Neuronal stem cell (in vitro differentiated cells): ENCODE measurements around the gene EDEM1.

Experiments used
- DNase-seq: peaks from one replicate; pipeline ENCODE4 v3.0.0-alpha.2; 2013; ENCODE audit warnings: low spot score
- H2AFZ ChIP-seq: one replicate; pipeline ENCODE4 v1.6.1; 2013; ENCODE audit warnings: mild to moderate bottlenecking, low read length, inconsistent platforms
- H2AK5ac ChIP-seq: 2 replicates; pipeline ENCODE4 v1.6.1; 2013; ENCODE audit warnings: low read depth, mild to moderate bottlenecking, inconsistent platforms, low read length, moderate library complexity, mixed read lengths
- H2BK120ac ChIP-seq: 2 replicates; pipeline ENCODE4 v1.6.1; 2013; ENCODE audit warnings: low read depth, mild to moderate bottlenecking, inconsistent platforms, low read length, moderate library complexity, mixed read lengths
- H2BK12ac ChIP-seq: one replicate; pipeline ENCODE4 v1.6.1; 2013; ENCODE audit warnings: low read length, inconsistent platforms
- H2BK15ac ChIP-seq: 2 replicates; pipeline ENCODE4 v1.6.1; 2013; ENCODE audit warnings: mild to moderate bottlenecking, low read length, inconsistent platforms, mixed read lengths
- H2BK5ac ChIP-seq: one replicate; pipeline ENCODE4 v1.6.1; 2013; ENCODE audit warnings: inconsistent platforms, mild to moderate bottlenecking, low read length, moderate library complexity
- H3K14ac ChIP-seq: one replicate; pipeline ENCODE4 v1.6.1; 2013; ENCODE audit warnings: low read length, inconsistent platforms
- H3K18ac ChIP-seq: 2 replicates; pipeline ENCODE4 v1.6.1; 2013; ENCODE audit warnings: low read length, inconsistent platforms
- H3K23ac ChIP-seq: 2 replicates; pipeline ENCODE4 v1.6.1; 2013; ENCODE audit warnings: low read depth, mild to moderate bottlenecking, mixed read lengths, low read length, inconsistent platforms; ENCODE audit not compliant: poor library complexity
- H3K27ac ChIP-seq: replicated peaks from 3 replicates; pipeline ENCODE4 v1.5.1; 2013; ENCODE audit warnings: low read length, inconsistent platforms
- H3K27me3 ChIP-seq, 3 experiments: 2 replicates each; pipeline ENCODE4 v1.6.1; 2013; ENCODE audit warnings: low read length in 3 of 3, mild to moderate bottlenecking in 2 of 3, inconsistent platforms in 1 of 3, low read depth in 1 of 3, mixed read lengths in 1 of 3, moderate library complexity in 1 of 3; ENCODE audit not compliant: control insufficient read depth in 3 of 3, insufficient read depth in 3 of 3
- H3K36me3 ChIP-seq, 2 donors: replicated peaks in 1 of 2; 2 replicates each; pipeline ENCODE4 v1.6.1; 2013; ENCODE audit warnings: low read length in 2 of 2; ENCODE audit not compliant: control insufficient read depth in 2 of 2, insufficient read depth in 2 of 2
- H3K4ac ChIP-seq: 2 replicates; pipeline ENCODE4 v1.6.1; 2013; ENCODE audit warnings: inconsistent platforms, mild to moderate bottlenecking, low read length, moderate library complexity
- H3K4me1 ChIP-seq, 2 donors: 1 replicate in 1 of 2; 2 replicates in 1 of 2; pipeline ENCODE4 v1.6.1; 2013; ENCODE audit warnings: low read length in 2 of 2, low read depth in 1 of 2; ENCODE audit not compliant: control insufficient read depth in 2 of 2, insufficient read depth in 1 of 2
- H3K4me2 ChIP-seq: one replicate; pipeline ENCODE4 v1.6.1; 2013; ENCODE audit warnings: mild to moderate bottlenecking, low read length, inconsistent platforms; ENCODE audit not compliant: insufficient read depth, poor library complexity, severe bottlenecking
- H3K4me3 ChIP-seq, 2 donors: 2 replicates each; pipeline ENCODE4 v1.5.1; 2013; ENCODE audit warnings: low read length in 2 of 2, mild to moderate bottlenecking in 2 of 2, inconsistent platforms in 1 of 2, moderate library complexity in 1 of 2
- H3K79me1 ChIP-seq: one replicate; pipeline ENCODE4 v1.6.1; 2013; ENCODE audit warnings: low read depth, mild to moderate bottlenecking, inconsistent platforms, low read length, moderate library complexity
- H3K9ac ChIP-seq: one replicate; pipeline ENCODE4 v1.6.1; 2013; ENCODE audit warnings: mild to moderate bottlenecking, low read depth, low read length, inconsistent platforms; ENCODE audit not compliant: poor library complexity
- H3K9me3 ChIP-seq, 2 donors: replicated peaks in 1 of 2; 2 replicates each; pipeline versions ENCODE3 to v1.6.1; 2013; ENCODE audit warnings: low read length in 2 of 2, mild to moderate bottlenecking in 2 of 2, inconsistent platforms in 1 of 2, low read depth in 1 of 2, mixed read lengths in 1 of 2, moderate library complexity in 1 of 2; ENCODE audit not compliant: control insufficient read depth in 2 of 2, insufficient read depth in 1 of 2
- H4K8ac ChIP-seq: one replicate; pipeline ENCODE4 v1.6.1; 2013; ENCODE audit warnings: low read depth, mild to moderate bottlenecking, inconsistent platforms, low read length, moderate library complexity
- H4K91ac ChIP-seq: one replicate; pipeline ENCODE4 v1.6.1; 2013; ENCODE audit warnings: low read length, low read depth, mild to moderate bottlenecking, inconsistent platforms; ENCODE audit not compliant: poor library complexity
- WGBS, 2 donors: extraction: QIAGEN DNeasy Blood & Tissue Kit; methylation state at CpG; one replicate each; pipeline ENCODE4 v1.1.7; 2013; ENCODE audit warnings: missing lambda C conversion rate in 2 of 2, mixed read lengths in 1 of 2; ENCODE audit not compliant: insufficient read length in 2 of 2, insufficient replicate concordance in 1 of 2; ENCODE audit errors: extremely low coverage in 2 of 2; 5-methylcytosine and 5-hydroxymethylcytosine counted together

The EDEM1 gene

GRCh38 chr3:5227812-5228211 is 40.3 kb downstream of the EDEM1 start:
- no CpG with 5 or more reads among the region's 6 CpGs for WGBS, 2 donors
- Histone ChIP-seq H3K9me3 (no peaks in the 10 kb centered on the region), H3K14ac (no peak overlapping the region), H3K4me1 (peaks cover 0 to 4% of the 10 kb centered on the region in 2 donors), H3K4me2 (no peak overlapping the region), H3K23ac (no peak overlapping the region), H3K4me3 (no peak overlapping the region), H3K36me3 (no peaks in the 10 kb centered on the region), H4K8ac (no peak overlapping the region), H2BK5ac (no peak overlapping the region), H3K27ac (no peak overlapping the region), H3K18ac (peak overlapping the region; percentile 58), H4K91ac (no peak overlapping the region), H3K4ac (no peak overlapping the region), H2AK5ac (no peak overlapping the region), H2AFZ (no peak overlapping the region), H2BK15ac (no peak overlapping the region), H3K79me1 (no peaks in the 10 kb centered on the region), H2BK12ac (peak overlapping the region; percentile 49), H3K27me3 (no peaks in the 10 kb centered on the region), H3K9ac (no peak overlapping the region), H2BK120ac (peak overlapping the region; percentile 50)
- no peak for DNase-seq

- DNase-seq = no peak
- Histone ChIP-seq H3K9ac (no peak overlapping the region), H3K9me3 (no peaks in the 10 kb centered on the region), H2BK12ac (no peak overlapping the region), H3K4ac (no peak overlapping the region), H3K4me2 (no peak overlapping the region), H3K4me3 (no peak overlapping the region), H2BK120ac (no peak overlapping the region), H3K27me3 (no peaks in the 10 kb centered on the region), H3K18ac (no peak overlapping the region), H2AFZ (no peak overlapping the region), H3K23ac (no peak overlapping the region), H3K79me1 (no peaks in the 10 kb centered on the region), H4K91ac (no peak overlapping the region), H3K14ac (no peak overlapping the region), H2BK15ac (no peak overlapping the region), H3K4me1 (peaks cover 0 to 3% of the 10 kb centered on the region in 2 donors), H4K8ac (no peak overlapping the region), H3K27ac (no peak overlapping the region), H2AK5ac (no peak overlapping the region), H3K36me3 (no peaks in the 10 kb centered on the region), H2BK5ac (no peak overlapping the region)
- WGBS, 2 donors = no CpG with 5 or more reads among the region's 2 CpGs
Observed at GRCh38 chr3:5229414-5229813, 41.9 kb downstream of the EDEM1 start.

DNA sequence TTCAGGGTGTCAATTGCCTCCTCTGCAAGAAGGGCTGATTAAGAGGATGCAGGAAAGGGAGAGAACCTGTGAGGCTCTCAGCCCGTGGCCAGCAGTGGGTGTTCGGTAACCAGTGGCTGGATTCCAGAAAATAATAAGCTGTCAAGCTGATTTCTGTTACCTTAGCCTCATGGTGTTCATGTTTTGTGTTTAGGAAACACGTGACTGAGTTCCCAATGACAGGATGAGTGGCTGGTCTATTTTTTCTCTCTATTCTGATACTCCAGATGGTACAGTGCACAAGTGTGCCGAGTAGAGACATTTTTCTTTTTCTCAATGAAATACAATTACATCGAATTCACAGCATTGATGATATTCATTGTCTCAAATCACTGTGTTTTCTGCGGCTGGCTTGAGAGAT is 43.6 kb downstream of the EDEM1 start:
- peaks cover 0 to 3% of the 10 kb centered on the region in 2 donors for H3K4me1 ChIP-seq
- no peak overlapping the region for H3K4me2 ChIP-seq
- H3K14ac ChIP-seq = no peak overlapping the region
- no peaks in the 10 kb centered on the region for H3K79me1 ChIP-seq
- H3K23ac ChIP-seq = no peak overlapping the region
- H4K8ac ChIP-seq = no peak overlapping the region
- no peak overlapping the region for H3K4me3 ChIP-seq
- no peaks in the 10 kb centered on the region for H3K36me3 ChIP-seq
- H3K4ac ChIP-seq = no peak overlapping the region
- no peak overlapping the region for H3K27ac ChIP-seq
- no peak overlapping the region for H2BK120ac ChIP-seq
- no peak overlapping the region for H2BK15ac ChIP-seq
- H3K9me3 ChIP-seq = no peaks in the 10 kb centered on the region
- no peak overlapping the region for H4K91ac ChIP-seq
- H3K27me3 ChIP-seq = no peaks in the 10 kb centered on the region
- H2BK12ac ChIP-seq = no peak overlapping the region
- no peak overlapping the region for H3K18ac ChIP-seq
- H2AK5ac ChIP-seq = no peak overlapping the region
- no peak overlapping the region for H3K9ac ChIP-seq
- no peak overlapping the region for H2BK5ac ChIP-seq
- no peak for DNase-seq
- no peak overlapping the region for H2AFZ ChIP-seq
- WGBS, 2 donors = no CpG with 5 or more reads among the region's 6 CpGs

- Histone ChIP-seq H3K18ac (peak overlapping the region; percentile 23), H3K79me1 (no peaks in the 10 kb centered on the region), H4K91ac (no peak overlapping the region), H3K9ac (no peak overlapping the region), H2BK15ac (no peak overlapping the region), H2BK120ac (no peak overlapping the region), H3K23ac (no peak overlapping the region), H3K4ac (no peak overlapping the region), H3K27ac (no peak overlapping the region), H3K4me3 (no peak overlapping the region), H3K36me3 (no peaks in the 10 kb centered on the region), H3K4me1 (peaks cover 0 to 3% of the 10 kb centered on the region in 2 donors), H3K4me2 (no peak overlapping the region), H3K14ac (no peak overlapping the region), H2AFZ (no peak overlapping the region), H2AK5ac (no peak overlapping the region), H3K27me3 (no peaks in the 10 kb centered on the region), H2BK5ac (no peak overlapping the region), H2BK12ac (no peak overlapping the region), H4K8ac (no peak overlapping the region), H3K9me3 (no peaks in the 10 kb centered on the region)
- no peak for DNase-seq
- no CpG with 5 or more reads among the region's 2 CpGs for WGBS, 2 donors
Observed at GRCh38 chr3:5231487-5231886, 44.0 kb downstream of the EDEM1 start.
